K562 (cell line): ENCODE data around the gene DLK1. TPM values are rescaled to one million over a fixed set of nuclear protein-coding genes. Genes with fewer than 3 reads are reported as not detected.

ENCODE experiments used
- ATF3 ChIP-seq, 2 experiments: fragments of 450-650 bp in 1 of 2; sonication (generic) in 1 of 2; formaldehyde crosslinking in 1 of 2; IDR thresholded peaks in 1 of 2; conservative IDR thresholded peaks in 1 of 2; 2 replicates each; pipeline versions ENCODE4 v1.6.1 to v1.8.1; 2016 to 2023; ENCODE audit warnings: mild to moderate bottlenecking in 2 of 2, moderate library complexity in 2 of 2, inconsistent platforms in 1 of 2, missing genetic modification reagents in 1 of 2
- CHD4 ChIP-seq: fragments of 200-600 bp; sonication (generic); IDR thresholded peaks from 3 replicates; pipeline ENCODE4 v1.6.1; 2012; ENCODE audit warnings: low read depth, mild to moderate bottlenecking, mixed read lengths, low read length, inconsistent platforms; ENCODE audit not compliant: insufficient read depth, insufficient replicate concordance, poor library complexity, severe bottlenecking
- CLOCK ChIP-seq: fragments of 250-450 bp; sonication (Bioruptor Pico); IDR thresholded peaks from 2 replicates; pipeline ENCODE4 v1.4.0; 2020; ENCODE audit warnings: mild to moderate bottlenecking, moderate library complexity, borderline replicate concordance
- CREB3 ChIP-seq: fragments of 450-650 bp; conservative IDR thresholded peaks from 2 replicates; pipeline ENCODE4 v1.6.1; 2016; ENCODE audit warnings: missing genetic modification characterization, low read depth, mild to moderate bottlenecking, missing compliant biosample characterization, moderate library complexity
- EHMT2 ChIP-seq: fragments of 450-650 bp; IDR thresholded peaks from 2 replicates; pipeline ENCODE4 v1.6.1; 2018; ENCODE audit warnings: antibody characterized with exemption
- ELF4 ChIP-seq: fragments of 450-650 bp; formaldehyde crosslinking; IDR thresholded peaks from 2 replicates; pipeline ENCODE4 v1.4.0; 2022; ENCODE audit warnings: missing genetic modification characterization
- FOXA3 ChIP-seq, 2 experiments: fragments of 450-650 bp in 1 of 2; sonication (generic) in 1 of 2; formaldehyde crosslinking; IDR thresholded peaks in 1 of 2; conservative IDR thresholded peaks in 1 of 2; 2 replicates each; pipeline versions ENCODE4 v1.4.0 to v1.8.0; 2020 to 2022; ENCODE audit warnings: mild to moderate bottlenecking in 2 of 2, missing genetic modification reagents in 1 of 2
- HDAC6 ChIP-seq: IDR thresholded peaks from 2 replicates; pipeline ENCODE4 v1.6.1; 2012; ENCODE audit warnings: low read depth, mild to moderate bottlenecking, control low read depth, inconsistent platforms, low read length, moderate library complexity
- KDM1A ChIP-seq, 2 experiments: fragments of 450-650 bp; IDR thresholded peaks; 2 replicates each; pipeline ENCODE4 v1.6.1; 2016; ENCODE audit warnings: mild to moderate bottlenecking in 2 of 2
- MCM3 ChIP-seq: fragments of 450-650 bp; IDR thresholded peaks from 2 replicates; pipeline ENCODE4 v1.6.1; 2016
- MTA3 ChIP-seq: fragments of 450-650 bp; formaldehyde crosslinking; IDR thresholded peaks from 2 replicates; pipeline ENCODE4 v1.6.1; 2017; ENCODE audit warnings: mild to moderate bottlenecking, borderline replicate concordance
- PTTG1 ChIP-seq: fragments of 450-650 bp; IDR thresholded peaks from 2 replicates; pipeline ENCODE4 v1.6.1; 2016; ENCODE audit warnings: low read depth, mild to moderate bottlenecking, missing genetic modification characterization, missing compliant biosample characterization
- RAD51 ChIP-seq: fragments of 450-650 bp; IDR thresholded peaks from 2 replicates; pipeline ENCODE4 v1.7.1; 2016; ENCODE audit warnings: low read depth, mild to moderate bottlenecking, borderline replicate concordance
- RBM34 ChIP-seq: fragments of 200-400 bp; formaldehyde crosslinking; IDR thresholded peaks from 2 replicates; pipeline ENCODE4 v1.6.1; 2018; ENCODE audit warnings: low read length, borderline replicate concordance; ENCODE audit not compliant: insufficient read depth
- SIN3A ChIP-seq, 2 experiments: fragments of 150-350 bp in 1 of 2; IDR thresholded peaks; 2 replicates each; pipeline ENCODE4 v1.6.1; 2011 to 2016; ENCODE audit warnings: borderline replicate concordance in 2 of 2, low read depth in 2 of 2, low read length in 2 of 2, mild to moderate bottlenecking in 2 of 2, moderate library complexity in 2 of 2; ENCODE audit not compliant: control insufficient read depth in 1 of 2
- SMARCA4 ChIP-seq: fragments of 450-650 bp; IDR thresholded peaks from 2 replicates; pipeline ENCODE4 v1.6.1; 2016
- SMARCA5 ChIP-seq: fragments of 450-650 bp; IDR thresholded peaks from 2 replicates; pipeline ENCODE4 v1.6.1; 2016
- STAG1 ChIP-seq: sonication (generic); formaldehyde crosslinking; IDR thresholded peaks from 2 replicates; pipeline ENCODE4 v1.5.0; 2020; ENCODE audit warnings: missing genetic modification reagents, borderline replicate concordance
- TBL1XR1 ChIP-seq, 2 experiments: IDR thresholded peaks; 2 replicates each; pipeline ENCODE4 v1.6.1; 2012; ENCODE audit warnings: improper control_type of control experiment in 2 of 2, low read length in 2 of 2, mild to moderate bottlenecking in 1 of 2
- USF1 ChIP-seq: sonication (generic); formaldehyde crosslinking; IDR thresholded peaks from 2 replicates; pipeline ENCODE4 v1.9.0; 2022; ENCODE audit warnings: mild to moderate bottlenecking, missing genetic modification reagents
- ZC3H11A ChIP-seq: IDR thresholded peaks from 2 replicates; pipeline ENCODE4 v1.6.1; 2012; ENCODE audit warnings: low read depth, low read length, improper control_type of control experiment
- ZNF133 ChIP-seq: fragments of 250-450 bp; sonication (Bioruptor Pico); IDR thresholded peaks from 2 replicates; pipeline ENCODE4 v1.4.0; 2020; ENCODE audit warnings: mild to moderate bottlenecking
- ZNF766 ChIP-seq: fragments of 200-800 bp; sonication (Bioruptor generic); conservative IDR thresholded peaks from 2 replicates; pipeline ENCODE4 v1.6.1; 2016; ENCODE audit warnings: missing genetic modification characterization, missing compliant biosample characterization
- polyA plus RNA-seq, 8 experiments: library from polyadenylated mRNA; depleted of rRNA in 4 of 8; stranded (reverse) in 5 of 8; unstranded in 3 of 8; fragments of >200 nt; fragmentation: Nextera tagmentation in 2 of 8; fragmentation: Illumina TruSeq in 1 of 8; extraction: Ambion mirVana in 2 of 8; extraction: Trizol in 1 of 8; gene quantifications; 2 replicates each; pipeline versions ENCODE4 v1.2.1 to v1.2.3, GENCODE V29; 2011 to 2014; ENCODE audit warnings: inconsistent platforms in 1 of 8, missing spikeins in 1 of 8
- total RNA-seq, 7 experiments: library from RNA; depleted of rRNA in 6 of 7; stranded (reverse); fragments of >200 nt in 6 of 7; fragmentation: Illumina TruSeq in 2 of 7; extraction: Trizol in 2 of 7; gene quantifications; 2 replicates each; pipeline versions ENCODE4 v1.2.1 to v1.2.3, GENCODE V29; 2011 to 2021; ENCODE audit warnings: low replicate concordance in 1 of 7

Gene DLK1
- total and polyA plus RNA-seq, 9 of the 15 experiments (the other 6 are each of a cell fraction or from before 2014, with no cell fraction given): 4.4 to 97.2 (median 15.3) TPM

- no peak for TF ChIP-seq ATF3 (IDR thresholded peaks at IDR 0.05)
- TF ChIP-seq ATF3 (CRISPR knock-in tag; conservative IDR thresholded peaks at IDR 0.05): no peak
- peak; percentile 74 for TF ChIP-seq EHMT2
- no peak for TF ChIP-seq STAG1 (CRISPR knock-in tag)
- TF ChIP-seq CLOCK (CRISPR knock-in tag): no peak
- TF ChIP-seq USF1: no peak
- no peak for TF ChIP-seq ZC3H11A
- TF ChIP-seq MCM3: no peak
- peak in 1 of 2 experiments; percentile 52; a peak in 2 of 4 replicates for TF ChIP-seq TBL1XR1 (IDR thresholded peaks at IDR 0.05; ENCODE audit: low read length in 2 of 2)
- no peak for TF ChIP-seq CHD4
- peak; percentile 70 for TF ChIP-seq ELF4
- no peak for TF ChIP-seq SMARCA5
- TF ChIP-seq CREB3: peak; percentile 48; the same call in 1 of the 2 replicates
- TF ChIP-seq PTTG1 (tag): peak; percentile 71; the same call in 1 of the 2 replicates
- no peak for TF ChIP-seq HDAC6
- peak; percentile 92 for TF ChIP-seq ZNF766 (CRISPR knock-in tag)
- TF ChIP-seq FOXA3 (CRISPR knock-in tag; conservative IDR thresholded peaks at IDR 0.05 in 1 of 2, IDR thresholded peaks at IDR 0.05 in 1 of 2): peak; percentile 56 to 63; a peak in 2 of 4 replicates
- TF ChIP-seq RAD51: no peak
- TF ChIP-seq RBM34: no peak
- peak; percentile 70 for TF ChIP-seq SMARCA4
- TF ChIP-seq SIN3A (IDR thresholded peaks at IDR 0.05; ENCODE audit: borderline replicate concordance in 2 of 2, control insufficient read depth in 1 of 2, low read depth in 2 of 2, low read length in 2 of 2): no peak
- TF ChIP-seq MTA3: peak; percentile 41; the same call in 1 of the 2 replicates
- no peak for TF ChIP-seq ZNF133
- peak; percentile 37 to 55; a peak in 3 of 4 replicates for TF ChIP-seq KDM1A (IDR thresholded peaks at IDR 0.05)
Observed at GRCh38 chr14:100771121-100771800, 44.6 kb downstream of the DLK1 start (continued).
